ENCODE measurements around the gene OR2G6.
"Not testable (repeated sequence)": the region's sequence is repeated elsewhere in the genome, so short reads cannot be mapped to it uniquely, and the experiment has no call there.

OR2G6 gene

DNA sequence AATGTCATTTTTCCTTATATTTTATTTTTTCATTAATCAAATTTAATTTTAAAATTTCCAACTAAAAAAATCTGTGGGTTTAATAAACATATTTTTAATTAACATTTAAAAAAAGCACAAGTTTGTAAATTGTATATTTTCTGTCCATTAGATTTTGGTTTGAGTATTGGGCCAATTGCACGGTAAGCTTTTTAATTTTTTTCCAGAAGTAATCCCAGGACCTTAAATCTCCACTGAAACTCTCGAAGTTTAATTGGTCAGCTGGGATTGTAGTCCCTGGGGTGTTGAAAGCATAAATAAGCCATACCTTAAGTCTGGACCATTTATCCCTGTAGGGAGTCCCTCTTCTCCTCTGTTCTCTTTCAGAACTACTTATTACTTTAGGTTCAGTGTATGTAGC is at the start of gene OR2G6:
OR2G6 (plus strand) TSS at position 301 of the 400 bp plus-strand sequence. CDS start 13,574 bp downstream, outside the sequence.
- not testable (repeated sequence) for DNase-seq

- DNase-seq, result not testable (repeated sequence)
Observed at GRCh38 chr1:248459117-248459516, 48.8 kb upstream of the OR2G6 start.

GRCh38 chr1:248471154-248471553 is 36.7 kb upstream of the OR2G6 start:
- no peak for DNase-seq

- not testable (repeated sequence) for DNase-seq
Observed at GRCh38 chr1:248472111-248472510, 35.8 kb upstream of the OR2G6 start.

GRCh38 chr1:248473051-248473450 is 34.8 kb upstream of the OR2G6 start, which contains the start of gene OR2T3:
TSS of gene OR2T3 (plus strand) at chr1:248473351. CDS start at chr1:248473351, 0 bp downstream.
- not testable (repeated sequence) for DNase-seq

- not testable (repeated sequence) for DNase-seq
Observed at GRCh38 chr1:248475660-248476059, 32.2 kb upstream of the OR2G6 start.

DNA sequence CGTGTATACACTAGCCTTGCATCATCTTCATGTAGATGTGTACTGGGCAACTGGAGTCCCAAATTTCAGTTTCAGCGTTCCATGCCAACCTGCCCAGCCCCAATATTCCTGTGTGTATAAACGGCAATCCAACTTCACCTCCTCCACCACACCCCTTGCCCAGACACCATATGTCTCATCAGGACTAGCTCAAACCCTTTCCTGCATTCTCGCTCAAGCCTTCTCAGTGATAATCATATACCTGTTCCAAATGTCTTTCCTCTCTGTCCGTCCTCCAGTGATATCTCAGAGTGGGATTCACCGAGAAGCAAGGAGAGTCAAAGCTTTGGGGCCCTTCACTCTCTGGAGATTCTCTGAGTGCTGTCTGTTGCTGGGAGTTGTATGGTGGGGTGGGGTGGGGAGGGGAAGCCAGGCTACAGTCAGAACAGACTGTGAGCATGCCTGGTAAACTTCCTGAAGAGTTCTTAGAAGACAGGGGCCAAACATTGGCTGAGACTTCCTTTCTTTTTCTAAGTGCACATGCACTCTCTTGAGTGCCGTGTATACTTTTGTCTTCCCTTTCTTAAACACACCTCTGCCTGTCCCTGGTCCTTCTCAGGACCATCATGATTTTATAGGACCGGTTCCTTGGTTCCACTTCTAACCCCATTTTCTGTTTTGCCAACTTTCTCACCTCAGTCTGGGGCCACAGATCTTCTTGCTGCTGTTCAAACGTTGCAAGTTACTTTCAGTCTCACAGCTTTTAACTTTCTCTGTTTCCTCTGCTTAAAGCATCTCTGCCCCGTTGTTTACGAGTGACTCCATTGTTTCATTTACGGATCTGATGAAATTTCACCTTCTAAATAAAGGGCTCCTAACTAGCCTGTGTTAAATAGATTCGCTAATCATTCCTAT is 25.9 kb upstream of the OR2G6 start:
- peak; percentile 2 to 18 for DNase-seq

GRCh38 chr1:248488289-248488688 is 19.6 kb upstream of the OR2G6 start, which contains the start of gene OR2T5:
TSS of gene OR2T5 (plus strand) at chr1:248488589. CDS start at chr1:248488589, 0 bp downstream.
- not testable (repeated sequence) for DNase-seq

- not testable (repeated sequence) for DNase-seq
Observed at GRCh38 chr1:248496661-248497060, 11.2 kb upstream of the OR2G6 start.

DNA sequence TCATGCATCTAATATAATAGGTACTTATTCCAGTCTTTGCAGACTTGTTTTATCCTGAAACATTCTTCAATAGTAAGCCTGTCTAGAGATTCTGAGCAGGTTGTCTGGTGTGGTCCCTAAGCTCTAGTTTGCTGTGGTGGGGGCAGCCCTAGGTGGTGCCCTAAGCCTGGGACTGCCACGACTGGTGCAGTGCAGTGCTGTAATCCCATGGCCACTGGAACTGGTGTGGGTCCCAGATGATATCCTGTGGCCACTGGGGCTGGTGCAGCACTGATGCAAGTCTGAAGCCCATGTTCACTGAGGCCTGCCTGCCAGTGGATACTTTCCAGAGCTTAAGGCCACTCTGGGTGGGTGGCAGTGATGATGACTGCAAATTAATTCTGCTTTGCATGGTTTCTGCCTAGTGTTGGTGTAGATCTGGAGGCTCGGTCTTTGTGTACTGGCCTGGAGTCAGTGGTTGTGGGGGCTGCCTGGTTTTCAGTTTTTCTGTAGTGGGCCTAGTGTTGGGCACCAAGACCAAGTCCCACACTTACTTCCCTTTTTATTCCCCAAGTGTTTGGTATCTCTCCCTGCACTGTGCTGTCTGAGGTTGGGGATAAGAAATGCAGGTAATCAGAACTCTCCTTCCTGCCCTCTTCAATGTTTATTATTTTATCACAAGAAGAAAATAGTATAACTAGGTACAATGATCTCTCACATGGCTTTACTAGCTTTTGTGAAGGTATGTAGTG is 7.4 kb upstream of the OR2G6 start:
- not testable (repeated sequence) for DNase-seq

- not testable (repeated sequence) for DNase-seq
Observed at GRCh38 chr1:248510217-248510616, 2.3 kb downstream of the OR2G6 start.

- DNase-seq, result no peak
Observed at GRCh38 chr1:248521856-248522255, 14.0 kb downstream of the OR2G6 start.

- DNase-seq, result not testable (repeated sequence)
Observed at GRCh38 chr1:248537449-248537848, 29.6 kb downstream of the OR2G6 start.

DNA sequence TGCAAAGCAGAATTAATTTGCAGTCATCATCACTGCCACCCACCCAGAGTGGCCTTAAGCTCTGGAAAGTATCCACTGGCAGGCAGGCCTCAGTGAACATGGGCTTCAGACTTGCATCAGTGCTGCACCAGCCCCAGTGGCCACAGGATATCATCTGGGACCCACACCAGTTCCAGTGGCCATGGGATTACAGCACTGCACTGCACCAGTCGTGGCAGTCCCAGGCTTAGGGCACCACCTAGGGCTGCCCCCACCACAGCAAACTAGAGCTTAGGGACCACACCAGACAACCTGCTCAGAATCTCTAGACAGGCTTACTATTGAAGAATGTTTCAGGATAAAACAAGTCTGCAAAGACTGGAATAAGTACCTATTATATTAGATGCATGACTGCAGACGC is 39.5 kb downstream of the OR2G6 start:
- not testable (repeated sequence) for DNase-seq

DNA sequence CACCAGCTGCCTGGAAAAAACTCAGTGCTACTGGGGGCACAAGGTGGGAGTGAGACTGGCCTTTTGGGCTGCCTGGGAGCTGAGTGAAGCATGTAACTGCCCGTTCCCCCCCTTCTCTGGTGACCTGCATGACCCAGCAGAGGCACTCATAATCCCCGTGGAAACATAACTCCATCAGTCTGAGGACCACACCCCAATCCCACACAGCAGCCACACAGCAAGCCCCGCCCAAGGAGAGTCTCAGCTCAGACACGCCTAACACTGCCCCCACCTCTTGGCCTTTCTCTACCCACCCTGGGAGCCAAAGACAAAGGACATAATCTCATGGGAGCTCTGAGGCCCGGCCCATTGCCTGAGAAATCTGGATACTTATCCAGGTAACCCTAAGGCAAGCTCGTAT is 43.2 kb downstream of the OR2G6 start:
- DNase-seq, result not testable (repeated sequence)

DNA sequence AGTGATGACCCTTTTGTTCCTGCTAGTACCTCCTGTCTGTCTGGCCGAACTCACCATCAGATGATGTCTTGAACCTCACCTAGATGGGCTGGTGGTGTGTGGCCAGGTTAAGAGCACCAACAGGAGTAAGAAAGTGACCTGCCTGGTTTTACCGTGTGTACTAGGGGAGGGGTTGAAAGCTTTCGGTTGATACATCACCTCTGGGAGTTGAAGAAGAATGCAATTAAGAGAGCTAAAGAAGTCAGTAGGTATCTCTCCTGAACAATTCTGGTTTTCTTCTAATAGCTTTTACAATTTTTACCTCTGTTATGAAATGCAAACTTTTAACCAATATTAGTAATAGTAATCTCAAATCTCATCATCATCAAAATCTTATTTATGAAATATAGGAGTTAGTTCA is 54.8 kb downstream of the OR2G6 start, which contains the start of gene OR2T29:
OR2T29 (minus strand) TSS at position 101 of the 400 bp plus-strand sequence. CDS start 3,281 bp downstream, outside the sequence.
- DNase-seq, result not testable (repeated sequence)

DNA sequence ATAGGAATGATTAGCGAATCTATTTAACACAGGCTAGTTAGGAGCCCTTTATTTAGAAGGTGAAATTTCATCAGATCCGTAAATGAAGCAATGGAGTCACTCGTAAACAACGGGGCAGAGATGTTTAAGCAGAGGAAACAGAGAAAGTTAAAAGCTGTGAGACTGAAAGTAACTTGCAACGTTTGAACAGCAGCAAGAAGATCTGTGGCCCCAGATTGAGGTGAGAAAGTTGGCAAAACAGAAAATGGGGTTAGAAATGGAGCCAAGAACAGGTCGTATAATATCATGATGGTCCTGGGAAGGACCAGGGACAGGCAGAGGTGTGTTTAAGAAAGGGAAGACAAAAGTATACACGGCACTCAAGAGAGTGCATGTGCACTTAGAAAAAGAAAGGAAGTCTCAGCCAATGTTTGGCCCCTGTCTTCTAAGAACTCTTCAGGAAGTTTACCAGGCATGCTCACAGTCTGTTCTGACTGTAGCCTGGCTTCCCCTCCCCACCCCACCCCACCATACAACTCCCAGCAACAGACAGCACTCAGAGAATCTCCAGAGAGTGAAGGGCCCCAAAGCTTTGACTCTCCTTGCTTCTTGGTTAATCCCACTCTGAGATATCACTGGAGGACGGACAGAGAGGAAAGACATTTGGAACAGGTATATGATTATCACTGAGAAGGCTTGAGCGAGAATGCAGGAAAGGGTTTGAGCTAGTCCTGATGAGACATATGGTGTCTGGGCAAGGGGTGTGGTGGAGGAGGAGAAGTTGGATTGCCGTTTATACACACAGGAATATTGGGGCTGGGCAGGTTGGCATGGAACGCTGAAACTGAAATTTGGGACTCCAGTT is 57.9 kb downstream of the OR2G6 start:
- peak in 1 of 2 donors; percentile 17 for DNase-seq

- DNase-seq, result not testable (repeated sequence)
Observed at GRCh38 chr1:248569049-248569448, 61.2 kb downstream of the OR2G6 start.

GRCh38 chr1:248570811-248571210 is 62.9 kb downstream of the OR2G6 start:
- not testable (repeated sequence) for DNase-seq

DNA sequence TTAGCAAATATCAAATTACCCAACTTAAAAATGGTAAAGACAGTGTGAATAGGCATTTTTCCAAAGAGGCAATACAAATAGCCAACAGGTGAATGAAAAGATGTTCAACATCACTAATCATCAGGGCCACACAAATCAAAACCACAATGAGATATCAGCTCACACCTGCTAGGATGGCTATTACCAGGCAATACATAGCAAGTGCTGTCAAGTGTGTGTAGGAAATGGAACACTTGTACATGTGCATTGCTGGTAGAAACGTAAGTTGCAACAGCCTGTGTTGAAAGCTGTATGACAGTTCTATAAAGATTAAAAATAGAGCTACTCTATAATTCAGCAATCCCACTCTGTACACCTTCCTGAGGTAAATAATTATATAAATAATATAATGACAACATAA is 64.2 kb downstream of the OR2G6 start:
- not testable (repeated sequence) for DNase-seq

- not testable (repeated sequence) for DNase-seq
Observed at GRCh38 chr1:248573856-248574255, 66.0 kb downstream of the OR2G6 start.

DNA sequence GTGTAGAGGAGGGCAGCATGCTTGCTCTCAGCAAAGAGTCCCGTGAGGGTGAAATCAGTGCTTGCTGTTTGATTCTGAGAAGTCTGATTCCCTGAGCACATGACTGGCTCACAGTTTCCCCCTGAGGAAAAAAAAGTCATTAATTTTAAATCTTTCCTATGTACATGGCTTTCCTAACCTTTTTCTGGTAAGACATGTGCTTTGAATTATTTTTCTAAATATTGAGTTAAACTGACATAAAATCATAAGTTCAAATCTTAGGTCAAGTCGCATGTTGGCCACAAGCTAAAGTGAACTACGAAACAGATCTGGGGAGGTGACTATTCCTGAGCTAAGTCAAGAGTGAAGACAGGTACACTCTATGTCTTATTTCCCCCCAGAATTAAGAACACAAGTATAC is 66.8 kb downstream of the OR2G6 start, which contains the start of gene OR2T34:
OR2T34 (minus strand) TSS at position 101 of the 400 bp plus-strand sequence; CDS start at position 101, 0 bp downstream.
- not testable (repeated sequence) for DNase-seq
